Left colon (tissue), 2 donors: ENCODE measurements around the gene CA12. TPM values are rescaled to one million over a fixed set of nuclear protein-coding genes. Genes with fewer than 3 reads are reported as not detected.

Experiments used
- total RNA-seq, 2 donors: library from RNA; stranded (reverse); fragmentation: NEBNext Ultra II Directional; extraction: Animal tissue kit (Norgen Biotek cat#: 25700); gene quantifications; one replicate each; pipeline ENCODE4 v1.2.1, GENCODE V29; 2021
- donor health status: DM: no; HTN: no; CAD: no.
- donor health status: DM: yes; HTN: yes; CAD: no.

The CA12 gene
- total RNA-seq, 2 donors from 2014 or later = 255 to 397 TPM

Other genes starting within 250 kb of the CA12 start
- gene RPS27L, start 224.4 kb downstream of the CA12 start, total RNA-seq = 100 to 1,000 TPM; 173 to 239 TPM
- 10 to 100 TPM; 11.3 to 14.2 TPM for gene RAB8B, start 192.2 kb downstream of the CA12 start, total RNA-seq
- gene APH1B, start 104.2 kb downstream of the CA12 start, total RNA-seq = 1 to 10 TPM; 6.1 to 9.1 TPM
- gene USP3, start 122.7 kb upstream of the CA12 start, total RNA-seq = 10 to 100 TPM; 74.7 to 79.9 TPM
- 1 to 10 TPM; 2.5 to 5.4 TPM for gene FBXL22, start 215.5 kb upstream of the CA12 start, total RNA-seq